ENCODE data around the gene MYORG. TPM values are rescaled to one million over a fixed set of nuclear protein-coding genes. Genes with fewer than 3 reads are reported as not detected.

Gene MYORG
- total and polyA plus RNA-seq, 9 of the 15 experiments (the other 6 are each of a cell fraction or from before 2014, with no cell fraction given): 0.06 to 0.82 (median 0.18) TPM

DNA sequence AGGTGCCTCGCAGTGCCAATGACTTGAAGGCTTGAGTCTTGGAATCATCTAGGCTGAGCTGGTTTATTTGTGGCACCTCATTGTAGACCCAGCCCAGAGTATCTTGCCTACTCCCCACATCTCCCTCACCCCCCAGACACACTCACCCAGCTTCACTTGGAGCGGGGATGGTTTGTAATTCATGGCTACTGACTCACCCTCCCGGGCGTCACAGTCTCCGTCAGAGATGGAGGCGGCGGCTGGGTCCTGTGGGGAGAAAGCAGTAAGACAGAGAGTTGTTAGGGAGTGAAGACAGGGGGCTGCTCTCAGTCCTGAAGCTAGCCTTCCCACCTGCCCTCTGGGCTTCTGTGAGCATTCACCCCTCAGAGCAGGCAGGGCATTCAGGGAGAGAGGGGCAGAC is 29.0 kb upstream of the MYORG start:
- in situ Hi-C loops (cut with MboI): loop anchor here (10.0 kb wide), 1 partner anchor 199 kb away; no protein-coding TSS in a partner anchor
- FAIRE-seq (no peak), DNase-seq (ENCODE audit: extremely low read depth in 1 of 4, low spot score in 3 of 4) (no peak), ATAC-seq (no peak)
- no peak overlapping the region for H3K27ac ChIP-seq (ENCODE audit: extremely low read depth, low read depth, low read length)
- no peaks in the 10 kb centered on the region for H4K20me1 ChIP-seq (replicated peaks; ENCODE audit: control insufficient read depth, insufficient read depth, low read length)
- no peak overlapping the region for H3K4me2 ChIP-seq (ENCODE audit: insufficient read depth, low read length)
- ChIA-PET CTCF (ENCODE audit: low intra/inter-chr PET ratio) (interaction anchor here (0.5 kb wide), 1 partner anchor 141 kb away, joined by 3 read pairs; no protein-coding TSS in a partner anchor), POLR2A (interaction anchor here (0.9 to 2.1 kb wide), 2 partner anchors 9 to 61 kb away, joined by 3 to 7 read pairs; no protein-coding TSS in a partner anchor)
- H3K4me1 ChIP-seq (replicated peaks in 1 of 2; ENCODE audit: control insufficient read depth in 2 of 2, insufficient read depth in 2 of 2, low read length in 2 of 2): no peaks in the 10 kb centered on the region; a peak in 1 of 5 replicates
- 21% methylated on average over 6 of the region's 7 CpGs for WGBS (ENCODE audit: insufficient coverage, low coverage, missing lambda C conversion rate)
- H3K9ac ChIP-seq (ENCODE audit: insufficient read depth in 1 of 2, low read depth in 2 of 2, low read length in 2 of 2): no peak overlapping the region
- H3K27me3 ChIP-seq (ENCODE audit: control insufficient read depth in 2 of 2, insufficient read depth in 2 of 2, low read length in 2 of 2): no peaks in the 10 kb centered on the region
- no peaks in the 10 kb centered on the region; the same call in 2 of the 3 replicates for H3K36me3 ChIP-seq (ENCODE audit: control insufficient read depth, insufficient read depth, low read length)
- H2AFZ ChIP-seq (ENCODE audit: low read depth, low read length): no peak overlapping the region
- no peak overlapping the region for H3K4me3 ChIP-seq
- no peaks in the 10 kb centered on the region for H3K9me1 ChIP-seq (ENCODE audit: control insufficient read depth, insufficient read depth, low read length)
- no TSS peak for BruUV-seq (replicated peaks)
- intact Hi-C loops (cut with micrococcal nuclease): no loop called here
- TF ChIP-seq ADNP (tag; IDR thresholded peaks at IDR 0.05) (no peak), FOS (IDR thresholded peaks at IDR 0.05; ENCODE audit: extremely low read depth, insufficient read length) (no peak), CREB1 (IDR thresholded peaks at IDR 0.05) (no peak), CREB1 (CRISPR knock-in tag; IDR thresholded peaks at IDR 0.05) (no peak), ATF1 (CRISPR knock-in tag; IDR thresholded peaks at IDR 0.05) (no peak), ATF1 (tag; IDR thresholded peaks at IDR 0.05) (no peak), ZFP30 (CRISPR knock-in tag; IDR thresholded peaks at IDR 0.05; ENCODE audit: borderline replicate concordance) (no peak), MIER1 (IDR thresholded peaks at IDR 0.05; ENCODE audit: low read depth) (no peak), CSDE1 (IDR thresholded peaks at IDR 0.05) (no peak), ILK (tag; IDR thresholded peaks at IDR 0.05; ENCODE audit: borderline replicate concordance, low read depth) (no peak), EZH2 (IDR thresholded peaks at IDR 0.05; ENCODE audit: borderline replicate concordance, low read depth, low read length) (no peak), SLC30A9 (CRISPR knock-in tag; IDR thresholded peaks at IDR 0.05) (no peak), FUS (optimal IDR thresholded peaks at IDR 0.05; ENCODE audit: low read depth, low read length) (no peak), GTF2A2 (tag; IDR thresholded peaks at IDR 0.05) (no peak), KLF16 (IDR thresholded peaks at IDR 0.05) (no peak), ARID1B (IDR thresholded peaks at IDR 0.05) (no peak), TBL1XR1 (IDR thresholded peaks at IDR 0.05; ENCODE audit: low read length in 2 of 2) (no peak), CCNT2 (IDR thresholded peaks at IDR 0.05; ENCODE audit: borderline replicate concordance, extremely low read depth, insufficient read length, low read depth, low read length) (no peak), NR1H2 (CRISPR knock-in tag; IDR thresholded peaks at IDR 0.05) (no peak)
- TF ChIP-seq, protein P1, sequence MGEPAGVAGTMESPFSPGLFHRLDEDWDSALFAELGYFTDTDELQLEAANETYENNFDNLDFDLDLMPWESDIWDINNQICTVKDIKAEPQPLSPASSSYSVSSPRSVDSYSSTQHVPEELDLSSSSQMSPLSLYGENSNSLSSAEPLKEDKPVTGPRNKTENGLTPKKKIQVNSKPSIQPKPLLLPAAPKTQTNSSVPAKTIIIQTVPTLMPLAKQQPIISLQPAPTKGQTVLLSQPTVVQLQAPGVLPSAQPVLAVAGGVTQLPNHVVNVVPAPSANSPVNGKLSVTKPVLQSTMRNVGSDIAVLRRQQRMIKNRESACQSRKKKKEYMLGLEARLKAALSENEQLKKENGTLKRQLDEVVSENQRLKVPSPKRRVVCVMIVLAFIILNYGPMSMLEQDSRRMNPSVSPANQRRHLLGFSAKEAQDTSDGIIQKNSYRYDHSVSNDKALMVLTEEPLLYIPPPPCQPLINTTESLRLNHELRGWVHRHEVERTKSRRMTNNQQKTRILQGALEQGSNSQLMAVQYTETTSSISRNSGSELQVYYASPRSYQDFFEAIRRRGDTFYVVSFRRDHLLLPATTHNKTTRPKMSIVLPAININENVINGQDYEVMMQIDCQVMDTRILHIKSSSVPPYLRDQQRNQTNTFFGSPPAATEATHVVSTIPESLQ (CRISPR knock-in tag; IDR thresholded peaks at IDR 0.05): no peak
- no peaks in the 10 kb centered on the region for H3K79me2 ChIP-seq (ENCODE audit: control insufficient read depth, insufficient read depth, low read length)
- no peaks in the 10 kb centered on the region for H3K9me3 ChIP-seq (replicated peaks; ENCODE audit: control insufficient read depth, insufficient read depth, low read depth, low read length)

Data from K562 (cell line).